Progenitor cell of endocrine pancreas (in vitro differentiated cells): ENCODE results near the gene TM9SF2. TPM values are rescaled to one million over a fixed set of nuclear protein-coding genes. Genes with fewer than 3 reads are reported as not detected.

ENCODE experiments used
- DNase-seq: peaks from one replicate; pipeline ENCODE4 v3.0.0; 2021; ENCODE audit warnings: low spot score; ENCODE audit not compliant: unreplicated experiment
- H3K27ac Mint-ChIP-seq: 2 replicates; pipeline ENCODE4 v1.8.0; 2021; ENCODE audit warnings: mild to moderate bottlenecking, moderate library complexity, mixed read lengths
- H3K27me3 Mint-ChIP-seq: 2 replicates; pipeline ENCODE4 v1.8.0; 2021; ENCODE audit warnings: mixed read lengths
- H3K36me3 Mint-ChIP-seq: 2 replicates; pipeline ENCODE4 v1.8.0; 2022; ENCODE audit warnings: mixed read lengths; ENCODE audit not compliant: insufficient read depth
- H3K4me1 Mint-ChIP-seq: 2 replicates; pipeline ENCODE4 v1.8.0; 2021; ENCODE audit warnings: low read depth, mixed read lengths
- H3K4me3 Mint-ChIP-seq: 2 replicates; pipeline ENCODE4 v1.8.0; 2021; ENCODE audit warnings: low read depth, mild to moderate bottlenecking, moderate library complexity, mixed read lengths
- H3K9me3 Mint-ChIP-seq: 2 replicates; pipeline ENCODE4 v1.8.0; 2021; ENCODE audit warnings: low read depth, mixed read lengths
- CTCF ChIP-seq: fragments of 200-600 bp; sonication (generic); IDR thresholded peaks from one replicate; pipeline ENCODE4 v1.5.0; 2021; ENCODE audit warnings: antibody characterized with exemption, mild to moderate bottlenecking; ENCODE audit not compliant: unreplicated experiment
- total RNA-seq: library from RNA; stranded (reverse); gene quantifications from 2 replicates; pipeline ENCODE4 v1.2.1, GENCODE V29; 2021

Gene TM9SF2
- total RNA-seq, 1 donor from 2014 or later, result 109 TPM

DNA sequence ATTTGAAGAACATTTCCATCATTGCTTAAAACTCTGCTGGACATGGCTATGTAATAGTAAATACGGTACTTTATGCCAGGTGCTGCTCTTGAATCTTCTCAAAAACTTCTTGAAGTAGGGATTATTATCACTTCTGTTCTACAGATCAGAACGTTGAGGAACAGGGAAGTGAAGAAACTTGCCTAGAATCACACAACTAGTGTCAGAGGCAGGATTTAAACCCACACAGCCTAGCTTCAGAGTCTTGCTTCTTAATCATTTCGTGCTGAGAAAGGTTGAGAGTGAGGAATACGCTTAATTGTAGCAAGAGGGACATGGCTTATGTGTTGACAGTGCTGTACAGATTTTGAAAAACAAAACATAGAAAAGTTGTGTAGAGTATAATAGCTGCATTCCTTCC, 13.5 kb downstream of the TM9SF2 start:
- TF ChIP-seq CTCF, result no peak
- Mint-ChIP-seq H3K36me3 (peaks cover 10% of the 10 kb centered on the region), H3K27ac (no peak overlapping the region), H3K9me3 (peaks cover 5% of the 10 kb centered on the region), H3K4me1 (peaks cover 2% of the 10 kb centered on the region), H3K27me3 (no peaks in the 10 kb centered on the region), H3K4me3 (no peak overlapping the region)
- no peak for DNase-seq

- Mint-ChIP-seq H3K27ac (peak overlapping the region; percentile 20), H3K4me1 (peaks cover 2% of the 10 kb centered on the region), H3K4me3 (no peak overlapping the region), H3K9me3 (no peaks in the 10 kb centered on the region), H3K27me3 (no peaks in the 10 kb centered on the region), H3K36me3 (peaks cover 2% of the 10 kb centered on the region)
- TF ChIP-seq CTCF, result no peak
- DNase-seq, result no peak
These were observed 15.1 kb downstream of the TM9SF2 start for GRCh38 chr13:99516153-99516929.

- H3K36me3 Mint-ChIP-seq, result peaks cover 3% of the 10 kb centered on the region
- no peak overlapping the region for H3K4me3 Mint-ChIP-seq
- H3K4me1 Mint-ChIP-seq, result peaks cover 2% of the 10 kb centered on the region
- DNase-seq, result no peak
- H3K9me3 Mint-ChIP-seq, result no peaks in the 10 kb centered on the region
- no peak for TF ChIP-seq CTCF
- no peak overlapping the region for H3K27ac Mint-ChIP-seq
- H3K27me3 Mint-ChIP-seq, result no peaks in the 10 kb centered on the region
These were observed 16.3 kb downstream of the TM9SF2 start for GRCh38 chr13:99517577-99517976.

DNA sequence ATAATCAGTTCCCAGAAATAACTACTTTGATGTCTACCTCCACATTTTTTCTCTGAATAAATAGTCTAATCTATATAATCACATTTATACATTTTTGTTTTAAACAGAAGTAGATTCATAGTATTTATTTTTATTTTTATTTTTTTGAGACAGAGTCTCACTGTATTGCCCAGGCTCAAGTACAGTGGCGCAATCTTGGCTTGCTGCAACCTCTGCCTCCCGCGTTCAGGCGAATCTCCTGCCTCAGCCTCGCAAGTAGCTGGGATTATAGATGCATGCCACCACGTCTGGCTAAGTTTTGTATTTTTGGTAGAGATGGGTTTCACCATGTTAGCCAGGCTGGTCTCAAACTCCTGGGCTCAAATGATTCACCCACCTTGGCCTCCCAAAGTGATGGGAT, 16.7 kb downstream of the TM9SF2 start:
- Mint-ChIP-seq H3K4me3 (no peak overlapping the region), H3K27ac (no peak overlapping the region)
- TF ChIP-seq CTCF, result no peak

DNA sequence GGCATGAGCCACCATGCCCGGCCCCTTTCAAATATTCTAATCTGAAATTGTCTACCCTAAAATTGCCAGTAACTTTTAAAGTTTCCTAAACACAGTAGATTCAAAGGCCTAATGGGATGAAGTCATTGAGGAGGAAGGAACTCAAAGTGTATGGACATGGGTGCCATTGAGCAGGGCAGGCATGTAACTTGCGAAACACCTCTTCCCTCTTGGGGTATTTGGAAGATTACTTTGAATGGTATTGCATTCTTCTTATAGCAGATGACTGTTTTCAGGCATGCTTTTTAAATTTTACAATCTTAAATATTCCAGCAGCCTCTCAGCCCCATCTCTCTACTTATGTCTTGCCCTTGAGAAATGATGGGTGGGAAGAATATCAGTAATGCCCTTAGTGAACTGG, 21.0 kb downstream of the TM9SF2 start:
- Mint-ChIP-seq H3K9me3 (no peaks in the 10 kb centered on the region), H3K27ac (no peak overlapping the region), H3K36me3 (peaks cover 29% of the 10 kb centered on the region), H3K4me1 (no peaks in the 10 kb centered on the region), H3K4me3 (no peak overlapping the region), H3K27me3 (no peaks in the 10 kb centered on the region)
- no peak for TF ChIP-seq CTCF
- no peak for DNase-seq

More for the DNA sequence above, 16.7 kb downstream of the TM9SF2 start:
- DNase-seq, result no peak
- Mint-ChIP-seq H3K4me1 (peaks cover 2% of the 10 kb centered on the region), H3K9me3 (no peaks in the 10 kb centered on the region), H3K36me3 (peaks cover 3% of the 10 kb centered on the region), H3K27me3 (no peaks in the 10 kb centered on the region)
